Peyer's patch (tissue), 4 donors: ENCODE data around the gene AOAH.

ENCODE experiments used
- CTCF ChIP-seq, 6 experiments: fragments of 450-650 bp in 4 of 6; fragments of 200-600 bp in 2 of 6; sonication (generic) in 1 of 6; IDR thresholded peaks; one replicate each; pipeline ENCODE4 v1.5.1; 2017 to 2019; ENCODE audit warnings: antibody characterized with exemption in 6 of 6, mild to moderate bottlenecking in 3 of 6, moderate library complexity in 1 of 6
- POLR2A ChIP-seq, 2 donors: fragments of 450-650 bp; IDR thresholded peaks; one replicate each; pipeline ENCODE4 v1.5.1; 2017; ENCODE audit warnings: antibody characterized with exemption in 2 of 2, mild to moderate bottlenecking in 2 of 2, moderate library complexity in 2 of 2

- TF ChIP-seq CTCF (IDR thresholded peaks at IDR 0.05) (no peak), POLR2A (IDR thresholded peaks at IDR 0.05) (no peak)
These were observed 216.5 kb downstream of the AOAH start for GRCh38 chr7:36507475-36508440.
